ENCODE data around the gene OR52E2.

The OR52E2 gene

DNA sequence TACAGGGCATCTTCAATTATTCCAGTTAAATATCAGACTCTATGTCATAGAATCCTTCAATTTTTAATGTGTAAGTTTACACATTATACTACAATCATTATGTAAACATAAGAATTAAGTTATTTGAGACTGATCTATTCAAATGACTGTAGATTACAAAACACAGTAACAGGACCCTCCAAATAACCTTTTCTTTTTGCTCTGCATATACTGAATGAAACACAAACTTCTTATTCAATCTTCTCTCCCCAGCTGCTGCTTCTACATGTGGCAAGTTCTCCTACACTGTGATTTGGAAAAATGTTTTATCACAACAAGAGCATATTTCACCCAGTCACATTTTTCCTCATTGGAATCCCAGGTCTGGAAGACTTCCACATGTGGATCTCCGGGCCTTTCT, 13.2 kb downstream of the OR52E2 start, which contains the start of gene OR52J3:
OR52J3 (plus strand) TSS at position 301 of the 400 bp plus-strand sequence; CDS start at position 301, 0 bp downstream.
- TF ChIP-seq, protein P1, sequence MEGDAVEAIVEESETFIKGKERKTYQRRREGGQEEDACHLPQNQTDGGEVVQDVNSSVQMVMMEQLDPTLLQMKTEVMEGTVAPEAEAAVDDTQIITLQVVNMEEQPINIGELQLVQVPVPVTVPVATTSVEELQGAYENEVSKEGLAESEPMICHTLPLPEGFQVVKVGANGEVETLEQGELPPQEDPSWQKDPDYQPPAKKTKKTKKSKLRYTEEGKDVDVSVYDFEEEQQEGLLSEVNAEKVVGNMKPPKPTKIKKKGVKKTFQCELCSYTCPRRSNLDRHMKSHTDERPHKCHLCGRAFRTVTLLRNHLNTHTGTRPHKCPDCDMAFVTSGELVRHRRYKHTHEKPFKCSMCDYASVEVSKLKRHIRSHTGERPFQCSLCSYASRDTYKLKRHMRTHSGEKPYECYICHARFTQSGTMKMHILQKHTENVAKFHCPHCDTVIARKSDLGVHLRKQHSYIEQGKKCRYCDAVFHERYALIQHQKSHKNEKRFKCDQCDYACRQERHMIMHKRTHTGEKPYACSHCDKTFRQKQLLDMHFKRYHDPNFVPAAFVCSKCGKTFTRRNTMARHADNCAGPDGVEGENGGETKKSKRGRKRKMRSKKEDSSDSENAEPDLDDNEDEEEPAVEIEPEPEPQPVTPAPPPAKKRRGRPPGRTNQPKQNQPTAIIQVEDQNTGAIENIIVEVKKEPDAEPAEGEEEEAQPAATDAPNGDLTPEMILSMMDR (conservative IDR thresholded peaks at IDR 0.05; ENCODE audit: low read length) = no peak
- DNase-seq (ENCODE audit: low read depth) = no peak
- no peak within 1 kb of the TSS for H3K4me3 ChIP-seq (ENCODE audit: low read length)

DNA sequence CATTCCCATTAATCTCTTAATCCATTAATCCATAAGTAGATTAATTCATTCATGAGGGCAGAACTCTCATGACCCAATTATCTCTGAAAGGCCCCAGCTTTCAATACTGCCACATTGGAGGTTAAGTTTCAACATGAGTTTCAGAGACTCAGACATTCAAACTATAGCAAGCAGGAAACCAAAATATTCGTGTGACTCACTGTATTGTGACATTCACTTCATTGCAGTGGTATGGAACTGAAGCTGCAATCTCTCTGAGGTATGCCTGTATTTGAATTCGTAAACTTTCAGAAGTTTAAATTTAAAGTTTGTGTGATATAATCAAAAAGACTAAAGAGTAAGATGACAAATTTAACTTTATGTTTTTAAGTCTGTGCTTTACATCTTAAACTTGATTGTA, 16.0 kb downstream of the OR52E2 start:
- H3K4me3 ChIP-seq (ENCODE audit: low read length) = no peak overlapping the region
- TF ChIP-seq, protein P1 (conservative IDR thresholded peaks at IDR 0.05; ENCODE audit: low read length) = no peak
- DNase-seq (ENCODE audit: low read depth) = peak; percentile 1

DNA sequence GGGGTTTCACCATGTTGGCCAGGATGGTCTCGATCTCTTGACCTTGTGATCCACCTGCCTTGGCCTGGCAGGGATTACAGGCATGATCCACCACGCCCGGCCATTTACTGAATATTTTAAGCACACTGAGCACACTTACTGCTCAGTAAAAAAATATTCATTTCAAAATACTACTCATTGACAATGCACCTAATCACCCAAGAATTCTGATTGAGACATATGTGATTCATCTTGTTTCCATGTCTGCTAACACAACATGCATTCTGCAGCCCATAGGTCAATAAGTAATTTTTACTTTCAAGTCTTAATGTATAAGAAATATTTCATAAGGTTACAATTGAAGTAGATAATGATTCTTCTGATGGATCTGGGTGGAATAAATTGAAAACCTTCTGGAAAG, 17.3 kb downstream of the OR52E2 start:
- H3K4me3 ChIP-seq (ENCODE audit: low read length) = no peak overlapping the region
- no peak for DNase-seq (ENCODE audit: low read depth)
- TF ChIP-seq, protein P1 (conservative IDR thresholded peaks at IDR 0.05; ENCODE audit: low read length) = no peak

DNA sequence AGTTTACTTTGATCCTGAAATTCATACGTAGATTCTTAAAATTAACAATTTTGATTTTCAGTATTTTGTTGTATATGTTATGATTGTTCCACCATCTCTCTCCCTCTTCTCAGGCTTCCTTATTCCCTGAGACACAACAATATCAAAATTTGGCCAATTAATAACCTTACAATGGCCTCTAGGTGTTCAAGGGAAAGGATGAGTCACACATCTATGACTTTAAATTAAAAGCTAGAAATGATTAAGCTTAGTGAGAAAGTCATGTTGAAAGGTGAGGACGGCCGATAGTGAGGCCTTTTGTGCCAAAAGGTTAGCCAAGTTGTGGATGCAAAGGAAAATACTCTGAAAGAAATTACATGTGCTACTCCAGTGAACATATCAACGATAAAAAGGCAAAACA, 18.6 kb downstream of the OR52E2 start:
- no peak overlapping the region for H3K4me3 ChIP-seq (ENCODE audit: low read length)
- TF ChIP-seq, protein P1 (conservative IDR thresholded peaks at IDR 0.05; ENCODE audit: low read length) = no peak
- DNase-seq (ENCODE audit: low read depth) = no peak

DNA sequence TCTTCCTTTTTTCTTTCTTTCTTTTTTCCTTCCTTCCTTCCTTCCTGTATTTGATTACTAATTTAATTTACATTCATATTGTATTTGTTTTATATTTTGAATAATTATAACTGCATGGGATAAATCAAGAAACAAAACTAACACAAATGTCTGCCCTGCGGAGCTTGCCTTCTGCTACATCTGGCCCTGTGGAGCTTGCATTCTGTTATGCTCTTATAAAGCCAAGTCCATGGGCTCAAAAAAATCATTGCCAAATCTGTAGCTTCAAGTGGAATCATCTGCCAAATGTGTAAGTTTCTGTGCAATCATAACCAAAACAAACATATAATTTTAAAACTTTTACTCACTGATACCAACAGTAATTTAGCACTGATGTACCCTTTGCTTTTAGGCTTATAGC, 21.1 kb downstream of the OR52E2 start:
- H3K4me3 ChIP-seq (ENCODE audit: low read length) = no peak overlapping the region
- TF ChIP-seq, protein P1 (conservative IDR thresholded peaks at IDR 0.05; ENCODE audit: low read length) = no peak
- no peak for DNase-seq (ENCODE audit: low read depth)

DNA sequence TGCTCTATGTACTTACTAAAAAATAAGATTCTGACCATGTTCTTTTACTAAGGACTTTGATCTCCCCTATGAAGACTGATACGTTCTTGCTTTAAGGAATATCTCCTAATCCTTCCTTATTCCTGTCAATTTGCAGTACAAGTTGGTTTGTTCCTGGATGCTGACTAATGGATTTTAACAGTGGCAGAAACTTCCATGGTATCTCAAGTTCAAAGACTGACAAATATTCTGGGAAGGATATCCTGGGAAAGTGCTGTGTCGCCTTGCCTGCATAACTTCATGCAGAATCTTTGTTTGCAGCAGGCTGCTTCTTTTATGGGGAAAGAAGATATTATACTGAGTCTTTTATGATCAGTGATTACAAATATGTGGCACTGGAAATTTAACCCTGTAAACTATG, 21.5 kb downstream of the OR52E2 start:
- DNase-seq (ENCODE audit: low read depth) = no peak
- H3K4me3 ChIP-seq (ENCODE audit: low read length) = no peak overlapping the region
- TF ChIP-seq, protein P1 (conservative IDR thresholded peaks at IDR 0.05; ENCODE audit: low read length) = no peak

DNA sequence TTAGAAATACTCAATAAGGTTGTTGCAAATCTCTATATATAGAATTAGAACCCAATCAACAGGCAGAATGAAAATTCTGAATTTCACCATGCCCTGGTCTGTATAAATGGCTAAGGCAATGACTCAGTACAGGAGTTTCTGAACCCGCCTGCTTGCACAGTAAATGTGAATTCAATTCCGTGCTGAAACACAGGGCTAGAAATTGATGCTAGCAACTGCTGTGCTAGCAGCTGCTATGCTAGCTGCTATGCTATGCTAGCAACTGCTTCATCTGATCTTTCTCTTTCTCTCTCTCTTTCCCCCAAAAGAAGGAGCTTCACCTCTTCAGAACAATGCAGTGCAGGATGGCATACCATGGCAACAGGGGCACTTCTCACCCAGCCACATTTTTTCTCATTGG, 22.8 kb downstream of the OR52E2 start:
- TF ChIP-seq, protein P1 (conservative IDR thresholded peaks at IDR 0.05; ENCODE audit: low read length) = no peak
- DNase-seq (ENCODE audit: low read depth) = no peak
- H3K4me3 ChIP-seq (ENCODE audit: low read length) = no peak overlapping the region

All from AG10803 (cell line).